HL-60 (cell line): ENCODE measurements around the gene ATF6.

Experiments
- DNase-seq, 2 experiments: peaks; one replicate each; pipeline ENCODE4 v3.0.0-alpha.2; 2010 to 2020; ENCODE audit warnings: low read depth in 1 of 2, low spot score in 1 of 2
- H3K27ac ChIP-seq: fragments of 250-450 bp; sonication (Bioruptor Pico); replicated peaks from 2 replicates; pipeline ENCODE4 v1.5.1; 2020; ENCODE audit warnings: mild to moderate bottlenecking, moderate library complexity
- H3K27me3 ChIP-seq: fragments of 250-450 bp; sonication (Bioruptor Pico); 2 replicates; pipeline ENCODE4 v1.5.1; 2021; ENCODE audit warnings: mild to moderate bottlenecking, moderate library complexity; ENCODE audit not compliant: insufficient read depth, poor library complexity, severe bottlenecking
- H3K4me3 ChIP-seq: replicated peaks from 2 replicates; pipeline ENCODE4 v1.5.1; 2011; ENCODE audit warnings: mild to moderate bottlenecking, control low read depth, low read length; ENCODE audit not compliant: insufficient read depth
- CTCF ChIP-seq: IDR thresholded peaks from one replicate; pipeline ENCODE4 v1.5.1; 2011; ENCODE audit warnings: low read length, control low read depth, inconsistent platforms; ENCODE audit not compliant: insufficient read depth
- GABPA ChIP-seq: IDR thresholded peaks from 2 replicates; pipeline ENCODE4 v1.6.1; 2012; ENCODE audit warnings: low read depth
- POLR2AphosphoS5 ChIP-seq: IDR thresholded peaks from 2 replicates; pipeline ENCODE4 v1.6.1; 2012; ENCODE audit warnings: low read depth
- SPI1 ChIP-seq: IDR thresholded peaks from 2 replicates; pipeline ENCODE4 v1.6.1; 2012; ENCODE audit warnings: low read depth, mild to moderate bottlenecking, borderline replicate concordance
- TF ChIP-seq, protein P1 (sequence below): IDR thresholded peaks from 2 replicates; pipeline ENCODE4 v1.6.1; 2012; ENCODE audit warnings: low read depth; ENCODE audit not compliant: insufficient replicate concordance

The ATF6 gene

GRCh38 chr1:161936786-161937185 is 170.7 kb downstream of the ATF6 start:
- Histone ChIP-seq H3K4me3 (no peak overlapping the region), H3K27me3 (no peaks in the 10 kb centered on the region), H3K27ac (no peak overlapping the region)
- DNase-seq = no peak
- TF ChIP-seq GABPA (no peak), POLR2AphosphoS5 (no peak), SPI1 (no peak), CTCF (no peak)
- TF ChIP-seq, protein P1, sequence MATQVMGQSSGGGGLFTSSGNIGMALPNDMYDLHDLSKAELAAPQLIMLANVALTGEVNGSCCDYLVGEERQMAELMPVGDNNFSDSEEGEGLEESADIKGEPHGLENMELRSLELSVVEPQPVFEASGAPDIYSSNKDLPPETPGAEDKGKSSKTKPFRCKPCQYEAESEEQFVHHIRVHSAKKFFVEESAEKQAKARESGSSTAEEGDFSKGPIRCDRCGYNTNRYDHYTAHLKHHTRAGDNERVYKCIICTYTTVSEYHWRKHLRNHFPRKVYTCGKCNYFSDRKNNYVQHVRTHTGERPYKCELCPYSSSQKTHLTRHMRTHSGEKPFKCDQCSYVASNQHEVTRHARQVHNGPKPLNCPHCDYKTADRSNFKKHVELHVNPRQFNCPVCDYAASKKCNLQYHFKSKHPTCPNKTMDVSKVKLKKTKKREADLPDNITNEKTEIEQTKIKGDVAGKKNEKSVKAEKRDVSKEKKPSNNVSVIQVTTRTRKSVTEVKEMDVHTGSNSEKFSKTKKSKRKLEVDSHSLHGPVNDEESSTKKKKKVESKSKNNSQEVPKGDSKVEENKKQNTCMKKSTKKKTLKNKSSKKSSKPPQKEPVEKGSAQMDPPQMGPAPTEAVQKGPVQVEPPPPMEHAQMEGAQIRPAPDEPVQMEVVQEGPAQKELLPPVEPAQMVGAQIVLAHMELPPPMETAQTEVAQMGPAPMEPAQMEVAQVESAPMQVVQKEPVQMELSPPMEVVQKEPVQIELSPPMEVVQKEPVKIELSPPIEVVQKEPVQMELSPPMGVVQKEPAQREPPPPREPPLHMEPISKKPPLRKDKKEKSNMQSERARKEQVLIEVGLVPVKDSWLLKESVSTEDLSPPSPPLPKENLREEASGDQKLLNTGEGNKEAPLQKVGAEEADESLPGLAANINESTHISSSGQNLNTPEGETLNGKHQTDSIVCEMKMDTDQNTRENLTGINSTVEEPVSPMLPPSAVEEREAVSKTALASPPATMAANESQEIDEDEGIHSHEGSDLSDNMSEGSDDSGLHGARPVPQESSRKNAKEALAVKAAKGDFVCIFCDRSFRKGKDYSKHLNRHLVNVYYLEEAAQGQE = no peak

DNA sequence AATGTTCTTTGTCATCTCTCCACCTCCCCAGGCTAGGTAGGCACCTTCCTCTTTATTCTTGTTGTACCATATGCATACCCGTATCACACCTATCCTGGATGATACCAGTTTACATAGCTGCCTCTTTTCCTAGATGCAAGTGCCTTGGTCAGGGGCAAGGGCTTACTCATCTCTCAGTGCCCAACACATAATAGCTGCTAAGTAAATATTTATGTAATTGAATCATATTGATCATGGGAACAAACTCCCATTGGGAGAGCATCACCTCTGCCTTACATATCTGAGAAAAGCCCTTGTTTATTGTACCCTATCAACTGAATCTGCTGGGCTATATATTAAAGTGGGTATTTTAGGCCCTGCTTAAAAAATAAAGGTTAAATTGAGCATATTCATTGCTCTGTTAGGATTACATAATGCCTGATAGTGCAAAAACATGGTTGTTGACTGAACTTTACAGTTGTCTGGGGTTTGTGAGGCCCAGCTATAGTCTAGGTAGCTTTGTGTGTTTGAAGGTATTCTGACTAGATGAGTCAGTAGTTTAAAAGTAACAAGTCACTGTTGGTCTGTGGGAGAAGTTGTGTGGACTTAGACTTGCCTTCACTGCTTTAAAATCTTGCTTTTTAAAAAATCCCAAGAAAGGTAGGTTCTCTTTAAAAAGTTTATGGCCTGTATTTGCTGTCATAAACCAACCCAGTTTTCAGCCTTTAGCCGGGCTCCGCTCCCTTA is 174.9 kb downstream of the ATF6 start:
- TF ChIP-seq CTCF (no peak), POLR2AphosphoS5 (no peak), GABPA (no peak), SPI1 (no peak)
- TF ChIP-seq, protein P1 = no peak
- no peaks in the 10 kb centered on the region for H3K27me3 ChIP-seq
- H3K27ac ChIP-seq = no peak overlapping the region
- DNase-seq = no peak
- H3K4me3 ChIP-seq = no peak overlapping the region

- TF ChIP-seq, protein P1 = no peak
- no peak for TF ChIP-seq GABPA
- no peak for TF ChIP-seq SPI1
- no peak for TF ChIP-seq POLR2AphosphoS5
- no peak for TF ChIP-seq CTCF
- no peaks in the 10 kb centered on the region for H3K27me3 ChIP-seq
- no peak overlapping the region for H3K27ac ChIP-seq
- no peak for DNase-seq
- no peak overlapping the region for H3K4me3 ChIP-seq
Measured at GRCh38 chr1:161941726-161942436, 175.8 kb downstream of the ATF6 start.
